Kidney (tissue), 14 donors: ENCODE measurements around the gene SLFNL1. TPM values are rescaled to one million over a fixed set of nuclear protein-coding genes. Genes with fewer than 3 reads are reported as not detected.

Source experiments
- DNase-seq, 5 donors: peaks; one replicate each; pipeline ENCODE4 v3.0.0-alpha.2; 2013 to 2020
- FAIRE-seq: peaks from 2 replicates; lab custom pipeline; 2012; peaks lifted over from hg19 to GRCh38; lab: Jason Lieb, UNC
- H3K27ac ChIP-seq, 2 donors: one replicate each; pipeline ENCODE4 v1.7.0; 2013; ENCODE audit warnings: low read depth in 2 of 2, low read length in 2 of 2, inconsistent platforms in 1 of 2
- H3K27me3 ChIP-seq: one replicate; pipeline ENCODE4 v1.7.1; 2013; ENCODE audit warnings: low read length, inconsistent platforms; ENCODE audit not compliant: control insufficient read depth, insufficient read depth
- H3K36me3 ChIP-seq, 3 donors: one replicate each; pipeline versions ENCODE4 v1.7.0 to v1.7.1; 2013; ENCODE audit warnings: low read length in 3 of 3, control low read depth in 1 of 3, inconsistent platforms in 1 of 3; ENCODE audit not compliant: insufficient read depth in 3 of 3, control insufficient read depth in 2 of 3
- H3K4me1 ChIP-seq, 3 donors: one replicate each; pipeline versions ENCODE4 v1.7.0 to v1.7.1; 2013; ENCODE audit warnings: low read length in 3 of 3, inconsistent platforms in 1 of 3, low read depth in 1 of 3; ENCODE audit not compliant: control insufficient read depth in 2 of 3, insufficient read depth in 2 of 3
- H3K4me3 ChIP-seq, 3 donors: one replicate each; pipeline versions ENCODE4 v1.7.0 to v1.8.1; 2013; ENCODE audit warnings: low read length in 3 of 3, control low read depth in 1 of 3, inconsistent platforms in 1 of 3
- H3K9ac ChIP-seq, 3 donors: one replicate each; pipeline versions ENCODE4 v1.7.0 to v1.7.1; 2013; ENCODE audit warnings: low read length in 3 of 3, control low read depth in 1 of 3, inconsistent platforms in 1 of 3
- H3K9me3 ChIP-seq, 3 donors: one replicate each; pipeline versions ENCODE4 v1.7.0 to v1.7.1; 2013; ENCODE audit warnings: low read length in 3 of 3, control low read depth in 1 of 3, inconsistent platforms in 1 of 3; ENCODE audit not compliant: control insufficient read depth in 2 of 3, insufficient read depth in 1 of 3
- intact Hi-C: fragments of 100-400 bp; cut with DNase I; formaldehyde crosslinking; loops from one replicate; pipeline ENCODE4 v1.11.1; 2022
- polyA plus RNA-seq: library from polyadenylated mRNA; stranded (reverse); fragments of 350-450 nt; fragmentation: Illumina TruSeq; extraction: RNeasy Lipid Tissue Mini Kit (QIAGEN cat#74804); gene quantifications from one replicate; pipeline ENCODE4 v1.2.3, GENCODE V29; 2014; ENCODE audit warnings: low read depth, low replicate concordance; ENCODE audit not compliant: insufficient read depth
- total RNA-seq: library from RNA; stranded (reverse); fragmentation: NEBNext Ultra II Directional; extraction: Animal tissue kit (Norgen Biotek cat#: 25700); gene quantifications from one replicate; pipeline ENCODE4 v1.2.1, GENCODE V29; 2021
- TF ChIP-seq, protein P1 (sequence below): IDR thresholded peaks from 3 replicates; pipeline ENCODE4 v1.5.1; 2012; ENCODE audit warnings: mild to moderate bottlenecking, moderate library complexity, borderline replicate concordance; ENCODE audit not compliant: insufficient read depth; ENCODE audit errors: extremely low read depth
- donor health status: control.
- donor health status: control.
- donor health status: control.
- donor health status: control.
- donor health status: control.
- donor health status: DM: yes; HTN: yes; CAD: no.
- donor health status: Normal renal cell carcinoma (clear cell type).

SLFNL1 gene
- total and polyA plus RNA-seq, 2 donors from 2014 or later, result 0.32 to 0.50 TPM

DNA sequence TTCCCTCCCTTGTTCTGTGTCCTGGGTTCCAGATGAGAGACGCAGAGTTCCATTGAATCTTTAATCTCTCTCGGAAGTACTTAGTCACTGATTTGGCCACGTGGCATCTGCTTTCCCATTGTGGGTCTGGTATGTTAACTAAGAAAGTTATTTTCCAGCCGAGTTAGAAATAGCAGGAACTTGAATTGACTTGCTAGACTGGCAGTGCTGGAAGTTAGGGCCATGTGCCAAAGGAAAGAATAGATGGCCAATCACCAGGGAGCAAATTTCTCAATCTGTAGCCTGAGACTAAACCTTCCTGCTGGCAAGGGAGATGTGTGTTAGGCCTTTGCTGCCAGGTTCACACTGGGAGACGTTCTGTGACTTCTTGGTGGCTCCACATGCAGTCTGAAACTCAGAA is 24.2 kb upstream of the SLFNL1 start:
- Histone ChIP-seq H3K27me3 (no peaks in the 10 kb centered on the region), H3K27ac (peak overlapping the region; percentile 65 to 75), H3K9ac (peak overlapping the region in 1 of 3 donors; percentile 17), H3K4me3 (no peak overlapping the region), H3K36me3 (peaks cover 0 to 15% (median 8%) of the 10 kb centered on the region in 3 donors), H3K9me3 (no peaks in the 10 kb centered on the region), H3K4me1 (peaks cover 0 to 35% (median 23%) of the 10 kb centered on the region in 3 donors)
- TF ChIP-seq, protein P1, sequence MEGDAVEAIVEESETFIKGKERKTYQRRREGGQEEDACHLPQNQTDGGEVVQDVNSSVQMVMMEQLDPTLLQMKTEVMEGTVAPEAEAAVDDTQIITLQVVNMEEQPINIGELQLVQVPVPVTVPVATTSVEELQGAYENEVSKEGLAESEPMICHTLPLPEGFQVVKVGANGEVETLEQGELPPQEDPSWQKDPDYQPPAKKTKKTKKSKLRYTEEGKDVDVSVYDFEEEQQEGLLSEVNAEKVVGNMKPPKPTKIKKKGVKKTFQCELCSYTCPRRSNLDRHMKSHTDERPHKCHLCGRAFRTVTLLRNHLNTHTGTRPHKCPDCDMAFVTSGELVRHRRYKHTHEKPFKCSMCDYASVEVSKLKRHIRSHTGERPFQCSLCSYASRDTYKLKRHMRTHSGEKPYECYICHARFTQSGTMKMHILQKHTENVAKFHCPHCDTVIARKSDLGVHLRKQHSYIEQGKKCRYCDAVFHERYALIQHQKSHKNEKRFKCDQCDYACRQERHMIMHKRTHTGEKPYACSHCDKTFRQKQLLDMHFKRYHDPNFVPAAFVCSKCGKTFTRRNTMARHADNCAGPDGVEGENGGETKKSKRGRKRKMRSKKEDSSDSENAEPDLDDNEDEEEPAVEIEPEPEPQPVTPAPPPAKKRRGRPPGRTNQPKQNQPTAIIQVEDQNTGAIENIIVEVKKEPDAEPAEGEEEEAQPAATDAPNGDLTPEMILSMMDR, result no peak
- FAIRE-seq, result peak; percentile 85
- intact Hi-C loops, result no loop called here
- DNase-seq, result peak in 2 of 5 donors; percentile 16 to 33

DNA sequence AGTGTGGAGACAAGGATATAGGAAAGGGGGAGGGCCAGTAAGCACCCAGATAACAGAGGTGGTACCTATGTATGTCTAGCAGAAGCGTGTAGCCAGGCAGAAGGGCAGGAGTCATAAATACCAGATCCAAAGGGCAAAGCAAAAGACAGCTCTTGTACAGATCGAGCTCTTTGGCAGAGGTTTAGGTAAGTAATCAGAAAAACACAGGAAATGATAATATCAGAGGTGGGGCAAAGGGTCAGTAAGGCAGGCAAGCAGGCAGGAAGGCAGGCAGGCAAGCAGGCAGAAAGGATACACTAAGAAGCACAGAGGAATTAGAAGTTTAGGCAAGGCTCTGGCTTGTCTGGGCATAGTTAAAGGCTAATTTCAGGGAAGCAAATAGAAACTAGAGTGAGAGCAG is 22.7 kb upstream of the SLFNL1 start:
- peaks cover 0 to 18% (median 8%) of the 10 kb centered on the region in 3 donors for H3K36me3 ChIP-seq
- no peak overlapping the region for H3K4me3 ChIP-seq
- DNase-seq (no peak), FAIRE-seq (no peak)
- no peaks in the 10 kb centered on the region for H3K9me3 ChIP-seq
- TF ChIP-seq, protein P1, result no peak
- H3K4me1 ChIP-seq, result peaks cover 0 to 35% (median 23%) of the 10 kb centered on the region in 3 donors
- no peaks in the 10 kb centered on the region for H3K27me3 ChIP-seq
- peak overlapping the region in 1 of 2 donors; percentile 59 for H3K27ac ChIP-seq
- intact Hi-C loops, result no loop called here
- H3K9ac ChIP-seq, result peak overlapping the region in 1 of 3 donors; percentile 39

DNA sequence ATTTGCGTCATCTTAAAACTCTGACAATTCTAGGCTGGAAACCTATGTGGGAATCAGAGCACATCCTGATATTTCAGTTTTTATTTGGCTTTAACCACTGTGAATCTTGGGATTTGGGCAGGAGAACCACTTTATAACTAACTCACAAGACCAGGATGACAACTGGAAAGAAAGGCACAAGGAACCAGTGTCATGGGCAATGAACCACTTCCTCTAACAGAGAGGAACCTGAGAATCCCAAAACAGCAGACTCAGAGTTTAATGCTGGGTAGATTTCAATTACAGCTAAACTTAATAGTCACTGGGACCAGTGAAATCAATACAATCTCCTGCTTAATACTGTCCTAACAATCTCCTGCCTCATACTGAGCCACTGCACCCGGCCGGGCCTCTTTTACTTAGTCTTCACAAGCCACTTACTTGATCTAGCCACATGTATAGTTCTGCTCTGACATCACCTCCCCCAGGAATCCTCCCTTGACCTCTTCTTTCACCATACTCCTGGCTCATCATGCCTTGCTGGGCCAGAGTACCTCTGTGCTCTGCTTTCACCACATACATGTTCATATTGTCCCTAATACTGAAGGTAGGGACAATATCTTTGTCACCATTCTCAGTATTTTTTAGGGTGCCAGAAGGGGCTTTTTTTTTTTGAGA is 20.2 kb upstream of the SLFNL1 start:
- DNase-seq, result no peak
- peaks cover 0 to 21% (median 15%) of the 10 kb centered on the region in 3 donors for H3K36me3 ChIP-seq
- H3K4me1 ChIP-seq, result peaks cover 0 to 32% (median 19%) of the 10 kb centered on the region in 3 donors
- H3K9me3 ChIP-seq, result no peaks in the 10 kb centered on the region
- no peak for FAIRE-seq
- TF ChIP-seq, protein P1, result no peak
- no peak overlapping the region for H3K9ac ChIP-seq
- H3K4me3 ChIP-seq, result no peak overlapping the region
- intact Hi-C loops, result no loop called here
- H3K27me3 ChIP-seq, result no peaks in the 10 kb centered on the region
- no peak overlapping the region for H3K27ac ChIP-seq
